Middle frontal gyrus (tissue), 1 donor: ENCODE data around the gene SERTAD2.

Experiments used
- DNase-seq: peaks from one replicate; pipeline ENCODE4 v3.0.0-alpha.2; 2015; ENCODE audit warnings: low spot score; ENCODE audit errors: extremely low spot score

SERTAD2 gene

DNA sequence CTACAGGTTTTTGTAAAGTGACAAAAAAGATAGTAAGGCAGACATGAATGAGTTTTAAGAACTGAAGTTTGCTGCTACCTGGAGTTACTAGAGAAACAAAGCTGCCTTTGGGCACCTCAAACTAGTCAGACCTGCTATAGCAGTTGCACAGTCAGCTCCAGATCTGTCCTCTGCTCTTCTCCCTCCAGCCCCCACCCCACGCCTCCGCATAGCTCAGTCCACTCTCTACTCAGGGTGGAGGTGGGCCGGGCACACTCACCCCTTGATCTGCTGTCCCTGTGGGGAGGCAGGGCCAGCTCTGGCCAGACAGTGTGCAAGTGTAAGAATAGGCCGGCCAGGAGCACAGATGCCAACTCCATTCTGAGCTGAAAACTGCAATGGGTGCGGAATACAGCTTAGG is 4.1 kb downstream of the SERTAD2 start:
- DNase-seq: no peak

DNA sequence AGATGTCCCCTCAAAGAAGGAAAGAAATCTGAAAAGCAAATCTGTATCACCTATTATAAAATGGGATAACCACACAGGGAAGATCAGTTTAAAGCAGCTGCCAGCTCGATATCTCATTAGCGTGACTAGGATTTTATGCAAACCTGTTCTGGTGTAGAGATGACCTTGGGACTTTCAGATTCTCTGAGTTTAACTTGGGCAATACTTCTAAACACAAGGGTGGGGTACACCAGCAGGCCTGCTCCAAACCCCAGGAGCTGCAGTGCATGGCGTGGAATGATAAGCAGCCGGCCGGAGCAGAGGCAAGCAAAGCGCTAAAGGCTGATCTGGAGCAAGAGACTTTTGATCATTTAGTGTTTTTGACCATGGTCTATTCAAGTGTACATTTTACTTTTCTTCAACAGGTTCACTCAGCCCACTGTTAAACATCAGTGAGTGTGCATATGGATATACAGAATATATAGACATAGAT is 4.7 kb downstream of the SERTAD2 start:
- DNase-seq: no peak

DNA sequence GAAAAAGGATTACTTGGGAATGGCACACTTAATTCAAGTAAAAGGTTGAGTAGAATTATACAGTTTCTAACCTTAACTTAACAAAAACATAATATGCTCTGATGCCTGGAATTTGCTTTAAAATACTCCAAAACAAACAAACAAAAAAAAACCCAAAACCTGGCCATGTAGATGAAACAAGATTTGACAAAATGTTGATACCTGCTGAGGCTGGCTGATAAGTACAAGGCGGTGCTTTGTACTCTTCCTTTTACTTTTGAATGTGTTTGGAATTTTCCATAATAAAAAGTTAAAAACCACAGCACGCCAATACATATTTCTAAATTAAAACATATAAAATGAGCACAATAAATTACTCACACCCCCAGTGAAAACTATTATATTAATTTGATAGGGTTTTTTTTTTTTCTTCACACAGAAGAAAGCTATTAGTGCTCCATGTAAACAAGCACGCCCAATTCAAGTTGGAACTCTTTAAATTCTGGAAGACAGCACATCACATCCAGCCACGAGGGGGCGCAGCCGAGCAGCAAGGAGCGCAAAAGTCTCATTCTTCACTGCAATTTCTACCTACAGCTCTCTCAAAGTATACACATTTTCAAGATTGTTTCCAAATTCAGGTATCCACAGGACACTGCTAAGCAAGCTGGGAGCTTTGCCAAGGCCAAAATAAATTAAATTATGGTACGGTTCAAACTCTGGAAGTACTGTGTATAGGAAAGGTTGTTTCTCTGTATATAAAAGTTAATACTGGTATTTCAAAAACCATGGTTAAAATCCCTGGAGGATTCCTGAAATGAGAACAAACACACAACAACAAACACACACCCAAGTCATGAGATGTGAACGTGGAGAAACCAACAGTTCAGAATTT is 7.5 kb downstream of the SERTAD2 start:
- peak; percentile 69 for DNase-seq

DNA sequence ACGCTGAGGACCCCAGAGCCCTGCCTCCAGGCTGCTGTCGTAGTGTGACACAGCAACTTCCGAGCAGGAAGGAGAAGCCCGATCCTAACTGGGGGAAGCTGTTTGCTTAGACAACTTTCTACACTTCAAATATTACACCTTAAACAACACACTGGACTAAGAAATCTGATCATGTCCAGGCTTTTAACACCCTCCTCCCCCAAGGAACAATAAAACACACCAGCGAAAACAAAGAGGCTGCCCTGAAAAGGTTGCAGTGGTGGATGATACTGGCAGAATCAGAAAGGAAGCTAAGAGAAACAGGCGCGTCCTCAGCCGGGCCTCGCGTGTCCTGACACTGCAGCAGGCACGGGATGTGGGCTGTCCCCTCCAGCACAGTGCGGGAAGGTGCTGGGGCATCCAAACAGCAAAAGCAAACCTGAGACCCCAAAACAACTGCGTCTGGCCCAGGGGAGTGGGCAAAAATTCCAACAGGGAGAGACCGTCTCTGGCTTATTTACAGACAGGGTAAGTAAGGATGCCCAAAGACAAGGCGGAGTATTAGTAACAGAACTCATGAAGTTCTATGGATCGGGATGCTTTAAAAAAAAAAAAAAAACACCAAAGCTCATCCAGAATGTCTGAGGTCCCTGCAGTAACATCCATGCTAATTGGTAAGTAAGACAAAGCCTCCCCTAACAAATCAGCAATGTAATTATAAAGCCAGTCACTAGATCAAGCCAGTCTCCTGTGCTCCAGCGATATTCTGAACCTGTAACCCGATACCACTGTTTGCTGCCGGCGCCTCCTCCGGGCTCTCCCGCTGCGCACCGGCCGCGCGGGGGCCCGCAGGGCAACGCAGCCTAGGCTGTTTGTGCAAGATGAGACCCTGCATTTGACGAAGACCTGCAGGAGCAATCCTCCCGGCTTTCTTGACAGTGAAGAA is 9.0 kb downstream of the SERTAD2 start:
- no peak for DNase-seq

DNA sequence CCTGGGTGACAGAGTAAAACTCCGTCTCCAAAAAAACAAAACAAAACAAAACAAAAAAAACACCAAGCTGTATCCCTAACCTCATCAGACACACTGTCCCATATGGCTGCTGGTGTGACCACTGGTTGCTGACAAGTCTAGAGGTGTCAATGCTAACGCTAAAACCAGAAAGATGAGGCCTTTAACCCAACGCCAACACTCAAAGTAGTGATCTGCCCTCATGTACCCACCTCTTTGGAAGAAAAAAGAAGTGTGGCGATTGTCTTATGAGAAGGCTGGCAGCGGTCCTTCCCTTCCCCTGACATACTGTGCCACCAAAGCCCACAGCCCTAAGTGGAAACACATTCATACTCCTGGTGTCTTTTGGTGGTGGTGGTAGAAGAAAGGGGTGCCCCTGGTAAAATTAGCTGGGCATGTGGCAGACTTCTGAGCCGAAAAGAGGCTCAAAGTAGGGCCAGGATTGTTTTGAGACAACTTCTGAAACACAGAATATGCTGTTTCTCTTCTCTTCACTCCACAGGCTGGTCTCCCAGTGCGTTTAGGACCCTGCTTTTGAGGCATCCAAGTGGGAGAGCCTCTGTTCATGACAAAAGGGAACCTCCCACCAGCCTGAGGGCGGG is 9.8 kb downstream of the SERTAD2 start:
- no peak for DNase-seq

DNA sequence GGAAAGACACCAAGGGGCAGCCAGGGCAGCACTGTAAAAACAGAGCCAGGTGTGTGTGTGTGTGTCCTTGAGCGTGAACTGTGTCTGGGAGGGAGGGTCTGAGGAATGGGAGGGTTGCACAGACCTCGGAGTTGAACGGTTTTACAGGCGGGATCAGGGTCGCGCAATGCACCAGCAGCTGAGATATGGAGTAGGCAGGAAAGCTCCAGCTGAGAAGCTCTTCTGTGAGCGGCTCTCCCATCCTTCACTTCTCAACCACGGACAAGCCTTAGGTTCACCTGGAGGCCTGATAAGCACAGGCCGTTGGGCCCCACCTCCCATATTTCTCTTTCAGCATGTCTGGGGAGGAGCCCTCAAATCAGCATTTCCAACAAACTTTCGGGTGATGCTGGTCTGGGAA is 12.1 kb downstream of the SERTAD2 start:
- DNase-seq: no peak

DNA sequence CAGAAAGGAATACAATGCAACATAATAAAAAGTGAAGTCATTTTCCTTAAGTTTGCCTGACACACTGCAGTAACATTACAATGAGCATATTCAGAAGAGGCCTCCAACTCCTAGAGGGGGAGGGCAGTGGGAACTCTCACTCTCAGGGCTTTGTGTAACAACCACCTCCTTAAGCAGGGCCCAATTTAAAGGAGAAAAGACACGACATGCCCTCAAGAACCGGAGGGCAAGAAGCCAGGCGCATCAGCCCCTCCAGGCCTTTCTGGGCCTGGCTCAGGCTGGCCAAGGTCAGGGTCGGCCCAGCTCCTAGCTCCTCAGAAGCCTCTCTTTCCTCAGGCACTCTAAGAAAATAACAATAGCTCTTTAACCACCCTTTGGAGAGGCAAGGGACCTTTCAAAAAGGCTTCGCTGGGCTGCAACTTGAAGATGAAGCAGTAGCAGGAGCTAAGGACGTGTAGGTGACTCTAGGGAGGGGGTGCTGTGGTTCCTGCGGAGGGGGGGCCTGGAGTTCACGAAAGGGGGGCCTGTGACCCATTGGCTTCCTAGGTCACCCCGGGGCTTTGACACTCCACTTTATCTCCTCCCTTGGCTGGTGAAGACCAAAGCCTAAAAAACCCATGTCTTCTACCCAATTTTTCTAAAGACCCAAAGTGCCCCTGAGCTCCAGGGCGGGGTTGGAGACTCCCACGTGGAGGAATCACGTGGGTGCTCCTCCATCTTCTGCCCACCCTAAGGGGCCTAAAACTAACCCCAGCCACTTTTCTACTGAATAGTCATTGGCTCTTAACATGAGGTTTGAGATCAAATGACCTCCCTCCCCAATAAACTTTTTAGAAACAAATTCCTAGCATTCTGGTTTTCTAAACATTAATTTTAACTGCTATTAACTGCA is 13.3 kb downstream of the SERTAD2 start:
- DNase-seq: no peak

DNA sequence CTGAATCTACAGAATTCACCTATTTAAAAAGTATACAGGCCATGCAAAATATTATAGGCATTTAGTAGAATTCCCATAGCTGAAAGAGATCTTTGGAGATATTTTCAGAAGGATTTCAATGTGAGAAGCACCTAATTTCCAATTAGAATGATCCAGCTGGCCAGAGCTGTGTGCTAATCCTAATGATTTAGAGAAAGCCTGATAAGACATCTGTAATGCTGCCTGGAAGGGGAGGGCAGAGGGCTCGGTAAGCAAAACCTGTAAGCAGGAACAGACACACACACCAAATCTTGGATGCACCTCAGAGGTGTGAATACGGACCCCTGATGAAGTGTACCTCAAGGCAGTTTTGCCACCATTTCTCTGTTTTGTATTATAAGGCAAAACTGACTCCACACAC is 14.0 kb downstream of the SERTAD2 start:
- DNase-seq: no peak

DNA sequence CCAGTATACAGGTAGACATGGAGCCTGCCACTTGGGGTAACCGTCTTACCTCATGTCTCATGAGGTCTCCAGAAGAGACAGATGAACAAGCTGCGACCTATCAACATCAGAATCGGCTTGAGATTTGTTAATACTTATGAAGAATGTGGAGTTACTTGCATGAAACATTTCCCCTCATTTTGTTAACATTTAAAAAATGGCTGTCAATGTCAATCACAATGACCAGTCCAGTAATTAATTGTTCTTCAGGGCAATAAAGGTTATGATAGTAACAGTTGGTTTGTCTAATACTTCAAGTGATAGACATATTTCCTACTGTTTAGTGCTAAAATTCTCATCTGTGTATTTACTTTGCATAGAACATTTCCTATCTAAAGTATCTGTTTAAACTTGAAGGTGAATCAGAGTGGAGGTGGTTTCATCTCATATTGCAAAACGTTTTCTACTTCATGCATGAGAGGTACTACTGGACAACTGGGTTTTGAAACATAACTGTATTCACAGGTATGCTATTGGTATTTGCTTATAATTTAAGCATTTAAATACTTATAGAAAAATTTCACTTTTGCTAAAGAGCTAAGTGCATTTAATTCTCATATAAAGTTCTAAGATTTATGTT is 15.1 kb downstream of the SERTAD2 start:
- no peak for DNase-seq

DNA sequence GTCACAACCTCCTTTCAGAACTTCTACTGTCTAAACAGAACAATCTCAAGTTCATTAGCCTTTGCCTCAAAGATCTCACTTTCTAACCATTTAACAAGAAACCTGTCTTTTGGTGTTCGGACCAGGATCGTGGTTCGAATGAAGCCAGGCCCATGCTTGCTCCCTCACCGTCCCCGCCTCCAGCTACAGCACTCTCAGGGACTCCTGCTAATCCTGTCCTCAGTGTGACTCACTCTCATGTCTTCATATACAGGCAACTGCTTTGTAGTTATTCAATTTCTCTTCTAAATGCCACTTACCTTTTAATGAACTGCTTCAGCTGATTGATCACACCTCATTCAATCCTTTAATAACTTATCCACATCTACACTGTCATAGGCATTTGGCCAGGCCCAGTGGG is 15.8 kb downstream of the SERTAD2 start:
- DNase-seq: no peak

DNA sequence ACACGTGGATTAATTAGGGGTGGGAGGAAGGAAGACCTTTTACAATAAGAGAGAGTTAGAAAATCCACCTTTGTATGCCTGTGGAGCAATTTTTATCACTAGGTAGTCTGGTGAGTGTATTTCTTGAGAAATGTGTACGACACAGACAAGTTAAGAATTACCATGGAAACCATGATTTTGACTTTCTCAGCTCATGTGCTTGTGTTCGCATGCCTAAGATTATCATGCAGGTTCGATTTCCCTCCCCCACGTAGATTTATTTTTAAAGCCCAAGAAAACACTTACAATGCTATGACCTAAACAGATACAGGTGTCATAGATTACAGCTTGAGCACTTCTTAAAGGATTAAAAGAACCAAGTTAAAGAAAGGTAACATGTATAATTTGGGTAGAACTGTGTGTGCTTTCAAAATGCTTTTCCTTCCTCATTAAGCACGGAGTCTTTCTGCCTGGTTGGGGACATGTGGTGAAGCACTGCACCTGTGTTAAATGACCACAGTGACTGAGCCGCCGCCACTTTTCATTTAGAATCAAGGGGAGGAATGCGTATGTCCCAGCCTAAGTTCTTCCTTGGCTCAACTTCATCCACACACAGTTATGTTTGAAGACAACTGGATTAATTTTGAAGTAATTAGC is 16.6 kb downstream of the SERTAD2 start:
- no peak for DNase-seq

DNA sequence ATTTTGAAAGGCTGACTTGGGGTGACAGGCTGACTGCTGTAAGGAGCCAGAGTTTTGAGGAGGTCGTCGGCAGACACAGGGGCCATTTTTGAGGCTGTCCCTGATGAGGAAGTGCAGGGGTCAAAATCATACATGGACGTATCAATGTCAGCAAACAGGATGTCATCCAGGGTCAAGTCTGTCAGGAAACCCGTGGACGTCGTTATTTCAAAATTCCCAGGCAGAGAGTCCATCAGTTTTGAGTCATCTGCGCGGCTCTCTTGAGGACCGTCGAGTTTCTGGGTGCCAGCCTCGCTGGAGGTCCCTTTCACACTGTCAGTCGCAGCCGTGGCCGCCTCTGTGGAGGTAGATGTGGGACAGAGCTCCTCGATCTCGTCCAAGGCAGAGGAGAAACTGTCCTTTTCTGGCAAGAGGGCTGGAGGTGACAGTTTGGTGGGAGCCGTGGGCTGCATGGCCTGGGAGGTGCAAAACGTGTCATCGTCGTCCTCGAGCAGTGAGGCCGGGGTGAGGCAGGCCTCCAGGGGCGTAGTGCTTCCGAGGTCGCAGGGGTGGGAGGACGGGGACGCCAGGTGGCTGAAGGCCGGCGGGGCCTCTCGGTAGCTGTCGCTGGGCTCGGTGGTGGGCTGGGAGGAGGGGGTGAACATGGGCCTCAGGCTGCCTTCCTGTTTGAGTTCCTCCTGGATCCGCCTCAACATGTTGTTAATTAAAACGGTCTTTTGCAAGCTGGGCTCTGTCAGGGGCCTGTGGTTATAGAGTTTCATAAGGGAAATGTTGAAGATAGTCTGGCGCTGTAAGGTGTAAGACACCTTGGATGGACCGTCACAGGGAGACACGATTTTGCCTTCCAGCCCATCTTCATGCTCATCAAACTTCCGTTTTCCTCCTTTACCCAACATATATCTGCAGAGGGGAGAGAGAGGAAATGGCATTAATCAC is 17.5 kb downstream of the SERTAD2 start:
- no peak for DNase-seq

DNA sequence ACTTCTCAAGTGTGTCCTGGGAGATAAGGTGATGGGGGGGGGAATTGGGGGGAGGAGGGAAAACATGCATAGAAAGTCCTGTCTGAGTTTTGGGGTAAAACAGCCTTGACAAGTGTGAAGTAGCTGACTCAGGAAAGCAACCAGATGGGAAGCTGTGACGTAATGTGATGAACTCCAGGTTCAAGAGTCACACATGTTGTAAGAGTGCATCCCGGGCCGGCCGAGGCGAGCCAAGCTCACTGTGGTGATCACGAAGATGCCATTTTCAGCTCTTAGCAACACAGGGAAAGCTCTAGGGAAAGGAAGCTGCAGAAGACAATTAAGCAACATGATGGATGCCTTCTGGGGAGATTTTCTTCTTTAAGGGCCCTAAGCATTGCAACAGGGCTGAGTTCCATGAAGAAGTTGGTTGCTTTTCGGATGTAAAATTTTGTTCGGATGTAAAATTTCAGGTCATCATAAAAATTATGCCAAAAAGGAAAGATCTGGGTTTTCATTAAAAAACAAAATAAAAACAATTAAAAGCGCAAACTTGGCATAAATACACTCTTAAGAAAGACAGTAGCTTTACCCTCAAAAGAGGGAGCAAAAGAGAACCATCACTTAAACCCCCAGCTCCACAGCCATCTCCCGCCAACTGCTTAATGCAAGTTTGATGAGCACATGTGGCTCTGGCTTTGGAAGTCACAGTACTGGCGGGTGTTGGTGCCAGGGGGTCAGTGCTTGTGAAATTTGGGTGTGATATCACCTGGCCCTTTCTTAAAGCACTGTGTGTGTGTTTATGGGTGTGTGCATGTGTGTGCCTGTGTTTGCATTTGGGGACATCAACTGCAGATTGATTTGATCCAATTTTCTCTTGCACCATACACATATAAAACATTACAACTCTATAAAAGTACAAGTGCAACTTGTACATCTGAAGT is 19.1 kb downstream of the SERTAD2 start:
- DNase-seq: no peak

DNA sequence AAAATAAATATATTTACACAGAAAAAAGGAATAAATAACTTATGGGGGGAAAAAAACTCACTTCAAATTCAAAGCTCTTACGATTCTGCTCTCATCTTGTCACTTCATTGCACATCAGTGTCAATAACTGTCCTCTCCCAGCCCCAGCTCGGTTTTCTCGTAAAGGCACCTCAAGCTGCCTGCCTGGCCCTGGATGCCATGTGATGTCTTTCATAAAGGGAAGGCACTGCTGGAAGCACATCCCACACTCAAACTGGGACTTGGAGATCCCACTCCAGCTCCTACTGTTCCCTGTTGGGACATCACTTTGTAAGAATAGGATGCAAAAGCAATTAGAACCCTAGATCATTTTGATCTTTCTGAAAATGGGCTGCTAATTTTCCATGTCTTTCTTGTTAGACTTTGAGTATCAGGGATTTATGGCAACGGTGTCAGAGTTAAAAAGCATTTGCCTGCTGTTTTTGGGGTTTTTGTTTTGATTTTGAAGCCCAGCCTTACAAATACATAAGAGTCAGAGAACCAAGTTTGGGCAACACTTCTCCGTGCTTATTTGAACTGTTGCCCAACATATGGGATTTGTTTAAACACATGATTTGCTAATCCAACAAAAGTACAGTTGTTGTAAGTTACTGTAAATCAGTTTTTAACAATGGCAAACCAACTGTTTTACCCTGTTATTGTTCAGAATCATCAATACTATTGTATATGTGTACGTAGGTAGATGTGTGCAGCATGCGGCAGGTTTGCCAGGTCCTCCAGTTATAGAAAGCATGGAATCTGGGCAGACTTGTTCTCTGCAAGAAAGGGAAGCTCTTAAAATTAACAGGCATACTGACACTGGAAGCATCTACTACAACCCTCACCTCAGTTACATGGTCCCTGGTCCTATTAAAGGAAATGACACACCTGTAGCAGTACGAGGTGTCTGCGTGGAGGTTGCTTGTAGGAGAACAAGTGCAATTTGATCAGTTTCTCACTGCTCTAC is 20.6 kb downstream of the SERTAD2 start:
- DNase-seq: no peak

DNA sequence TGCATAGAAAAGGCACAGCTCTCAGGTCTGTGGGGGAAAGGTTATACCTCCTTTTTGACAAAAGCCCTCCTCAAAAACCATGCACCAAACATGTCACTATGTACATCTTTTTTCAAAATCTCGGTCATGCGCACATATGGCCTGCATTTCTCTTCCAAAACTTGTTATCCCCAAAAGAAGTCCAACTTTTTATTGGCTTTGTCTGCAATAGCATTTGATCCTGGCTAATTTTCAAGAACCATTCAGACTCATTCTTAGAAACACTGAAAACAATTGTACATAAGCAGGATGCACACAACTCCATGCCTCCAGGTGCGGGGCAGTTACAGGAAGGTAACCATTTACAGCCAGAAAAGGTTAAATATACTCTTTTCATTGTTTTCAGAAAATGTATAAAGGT is 21.9 kb downstream of the SERTAD2 start:
- DNase-seq: no peak

DNA sequence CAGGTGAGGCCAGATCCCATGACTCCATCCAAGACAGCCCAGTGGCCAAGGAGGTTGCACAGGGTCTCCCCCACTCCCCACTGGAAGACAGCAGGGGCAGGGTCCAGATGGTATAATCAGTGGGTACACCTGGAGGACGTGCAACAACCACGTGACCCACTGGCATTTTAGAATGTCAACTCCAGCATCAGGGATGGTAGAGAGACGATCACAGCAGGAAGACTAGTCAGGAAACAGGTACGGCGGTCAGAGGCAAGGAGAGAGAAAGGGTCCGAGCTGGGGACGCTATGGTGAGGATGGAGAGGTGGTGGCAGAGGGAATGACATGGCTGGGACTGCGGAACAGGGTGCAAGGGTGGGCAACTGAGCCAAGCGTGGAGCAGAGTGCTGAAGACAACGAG is 23.0 kb downstream of the SERTAD2 start:
- no peak for DNase-seq
